ENCODE results near the gene SLC6A17.

Gene SLC6A17

GRCh38 chr1:110223127-110223526, 72.8 kb downstream of the SLC6A17 start:
- no peak for DNase-seq (ENCODE audit: low spot score)

GRCh38 chr1:110223581-110223980, 73.3 kb downstream of the SLC6A17 start:
- no peak for DNase-seq (ENCODE audit: low spot score)

GRCh38 chr1:110224240-110224995, 74.1 kb downstream of the SLC6A17 start:
- DNase-seq (ENCODE audit: low spot score) = no peak

- DNase-seq (ENCODE audit: low spot score) = no peak
Measured at GRCh38 chr1:110225212-110225611, 74.9 kb downstream of the SLC6A17 start.

- no peak for DNase-seq (ENCODE audit: low spot score)
Measured at GRCh38 chr1:110225756-110226404, 75.6 kb downstream of the SLC6A17 start.

GRCh38 chr1:110227774-110228173, 77.5 kb downstream of the SLC6A17 start:
- no peak for DNase-seq (ENCODE audit: low spot score)

- DNase-seq (ENCODE audit: low spot score) = no peak
Measured at GRCh38 chr1:110228381-110228780, 78.1 kb downstream of the SLC6A17 start.

- no peak for DNase-seq (ENCODE audit: low spot score)
Measured at GRCh38 chr1:110228869-110229268, 78.6 kb downstream of the SLC6A17 start.

- DNase-seq (ENCODE audit: low spot score) = peak; percentile 52
Measured at GRCh38 chr1:110229348-110230001, 79.2 kb downstream of the SLC6A17 start.

- DNase-seq (ENCODE audit: low spot score) = no peak
Measured at GRCh38 chr1:110230381-110231199, 80.3 kb downstream of the SLC6A17 start.

- no peak for DNase-seq (ENCODE audit: low spot score)
Measured at GRCh38 chr1:110233861-110234260, 83.6 kb downstream of the SLC6A17 start.

- DNase-seq (ENCODE audit: low spot score) = no peak
Measured at GRCh38 chr1:110234691-110235090, 84.4 kb downstream of the SLC6A17 start.

- DNase-seq (ENCODE audit: low spot score) = no peak
Measured at GRCh38 chr1:110235181-110235833, 85.0 kb downstream of the SLC6A17 start.

GRCh38 chr1:110235834-110236682, 85.8 kb downstream of the SLC6A17 start:
- no peak for DNase-seq (ENCODE audit: low spot score)

GRCh38 chr1:110237386-110238152, 87.3 kb downstream of the SLC6A17 start:
- DNase-seq (ENCODE audit: low spot score) = peak; percentile 53

GRCh38 chr1:110239441-110240430, 89.4 kb downstream of the SLC6A17 start:
- DNase-seq (ENCODE audit: low spot score) = no peak

GRCh38 chr1:110240476-110241210, 90.3 kb downstream of the SLC6A17 start:
- no peak for DNase-seq (ENCODE audit: low spot score)

GRCh38 chr1:110241516-110241915, 91.2 kb downstream of the SLC6A17 start:
- no peak for DNase-seq (ENCODE audit: low spot score)
